Activated CD4-positive, alpha-beta memory T cell treated with anti-CD3 and anti-CD28 coated beads, Interleukin-2, amount 10 ng/mL, durations not matched to agents 7 days and 5 days (primary cell): ENCODE results near the gene KMT2A. TPM values are rescaled to one million over a fixed set of nuclear protein-coding genes. Genes with fewer than 3 reads are reported as not detected.
"Not testable (repeated sequence)": the region's sequence is repeated elsewhere in the genome, so short reads cannot be mapped to it uniquely, and the experiment has no call there.

Experiments
- CTCF ChIA-PET: fragments of 350-600 bp; sonication (Branson Sonifier 250); formaldehyde crosslinking; loops from one replicate; lab custom pipeline; 2021; ENCODE audit warnings: antibody characterized with exemption, inconsistent platforms; lab: Charles Lee
- POLR2A ChIA-PET: fragments of 350-600 bp; sonication (Branson Sonifier 250); formaldehyde crosslinking; loops from one replicate; lab custom pipeline; 2021; ENCODE audit warnings: antibody characterized with exemption; lab: Charles Lee
- DNase-seq: peaks from one replicate; pipeline ENCODE4 v3.0.0-alpha.2; 2020
- H3K27ac Mint-ChIP-seq: one replicate; pipeline ENCODE4 v1.8.0; 2021; ENCODE audit warnings: mild to moderate bottlenecking, mixed read lengths
- H3K27me3 Mint-ChIP-seq: one replicate; pipeline ENCODE4 v1.8.0; 2021; ENCODE audit warnings: mixed read lengths
- H3K36me3 Mint-ChIP-seq: one replicate; pipeline ENCODE4 v1.8.0; 2021; ENCODE audit warnings: low read depth, mixed read lengths
- H3K4me1 Mint-ChIP-seq: one replicate; pipeline ENCODE4 v1.8.0; 2021; ENCODE audit warnings: mixed read lengths
- H3K4me3 Mint-ChIP-seq: one replicate; pipeline ENCODE4 v1.8.0; 2021; ENCODE audit warnings: mild to moderate bottlenecking, mixed read lengths
- H3K9me3 Mint-ChIP-seq: one replicate; pipeline ENCODE4 v1.8.0; 2021; ENCODE audit warnings: mixed read lengths
- total RNA-seq, 2 experiments: library from RNA; stranded (reverse); gene quantifications; one replicate each; pipeline ENCODE4 v1.2.3, GENCODE V29; 2021

The KMT2A gene
- total RNA-seq, result 100 to 1,000 TPM in 1 of 2 experiments, 10 to 100 TPM in 1; 94.6 to 102 TPM

- Mint-ChIP-seq H3K9me3 (no peaks in the 10 kb centered on the region), H3K27me3 (no peaks in the 10 kb centered on the region), H3K36me3 (peaks cover 27% of the 10 kb centered on the region), H3K4me1 (peaks cover 42% of the 10 kb centered on the region), H3K27ac (peak within 1 kb of the TSS; percentile 91), H3K4me3 (peak within 1 kb of the TSS; percentile 93)
- ChIA-PET POLR2A (interaction anchor here (0.7 to 3.2 kb wide), 26 partner anchors 8 to 449 kb away, joined by 3 to 77 read pairs (median 5); partner anchors contain the start of genes ATP5MG, CD3D, DDX6 and IL10RA), CTCF (interaction anchor here (0.8 to 3.4 kb wide), 10 partner anchors 9 to 264 kb away, joined by 3 to 19 read pairs (median 4); partner anchors contain the start of gene ATP5MG)
- peak; percentile 93 for DNase-seq
Observed at GRCh38 chr11:118435893-118436624, at the start of gene KMT2A. Gene KMT2A (plus strand): TSS chr11:118436492. CDS start chr11:118436513, 21 bp downstream.

GRCh38 chr11:118396097-118396501 is 40.2 kb upstream of the KMT2A start:
- H3K27me3 Mint-ChIP-seq, result no peaks in the 10 kb centered on the region
- peak; percentile 31 for DNase-seq
- ChIA-PET POLR2A (no interaction called here), CTCF (interaction anchor here (0.6 to 4.3 kb wide), 2 partner anchors 93 to 209 kb away, joined by 3 to 23 read pairs; no protein-coding TSS in a partner anchor)
- peak overlapping the region; percentile 98 for H3K27ac Mint-ChIP-seq
- no peaks in the 10 kb centered on the region for H3K9me3 Mint-ChIP-seq
- peaks cover 51% of the 10 kb centered on the region for H3K36me3 Mint-ChIP-seq
- peaks cover 65% of the 10 kb centered on the region for H3K4me1 Mint-ChIP-seq
- H3K4me3 Mint-ChIP-seq, result peak overlapping the region; percentile 60

GRCh38 chr11:118397448-118397847 is 38.8 kb upstream of the KMT2A start:
- POLR2A ChIA-PET, result interaction anchor here (1.1 to 6.9 kb wide), 13 partner anchors 11 to 393 kb away, joined by 3 to 77 read pairs (median 6); partner anchors contain the start of genes ARCN1, CD3E, DDX6 and KMT2A
- CTCF ChIA-PET, result interaction anchor here (1.0 to 4.3 kb wide), 4 partner anchors 38 to 199 kb away, joined by 3 to 23 read pairs (median 7); partner anchors contain the start of gene KMT2A

GRCh38 chr11:118398791-118399559 is 37.3 kb upstream of the KMT2A start:
- CTCF ChIA-PET, result interaction anchor here (0.9 to 4.3 kb wide), 9 partner anchors 34 to 227 kb away, joined by 3 to 23 read pairs (median 4); partner anchors contain the start of genes KMT2A and MPZL2
- Mint-ChIP-seq H3K4me3 (peak overlapping the region; percentile 85), H3K36me3 (peaks cover 53% of the 10 kb centered on the region), H3K9me3 (no peaks in the 10 kb centered on the region), H3K4me1 (peaks cover 69% of the 10 kb centered on the region), H3K27me3 (no peaks in the 10 kb centered on the region), H3K27ac (peak overlapping the region; percentile 97)
- POLR2A ChIA-PET, result interaction anchor here (0.6 to 6.9 kb wide), 24 partner anchors 9 to 1167 kb away, joined by 3 to 77 read pairs (median 4); partner anchors contain the start of genes ARCN1, CD3D, CD3E and KMT2A
- peak; percentile 62 for DNase-seq

More at GRCh38 chr11:118397448-118397847, 38.8 kb upstream of the KMT2A start:
- Mint-ChIP-seq H3K4me1 (peaks cover 67% of the 10 kb centered on the region), H3K9me3 (no peaks in the 10 kb centered on the region), H3K4me3 (no peak overlapping the region), H3K36me3 (peaks cover 57% of the 10 kb centered on the region), H3K27me3 (no peaks in the 10 kb centered on the region), H3K27ac (peak overlapping the region; percentile 98)
- DNase-seq, result no peak

DNA sequence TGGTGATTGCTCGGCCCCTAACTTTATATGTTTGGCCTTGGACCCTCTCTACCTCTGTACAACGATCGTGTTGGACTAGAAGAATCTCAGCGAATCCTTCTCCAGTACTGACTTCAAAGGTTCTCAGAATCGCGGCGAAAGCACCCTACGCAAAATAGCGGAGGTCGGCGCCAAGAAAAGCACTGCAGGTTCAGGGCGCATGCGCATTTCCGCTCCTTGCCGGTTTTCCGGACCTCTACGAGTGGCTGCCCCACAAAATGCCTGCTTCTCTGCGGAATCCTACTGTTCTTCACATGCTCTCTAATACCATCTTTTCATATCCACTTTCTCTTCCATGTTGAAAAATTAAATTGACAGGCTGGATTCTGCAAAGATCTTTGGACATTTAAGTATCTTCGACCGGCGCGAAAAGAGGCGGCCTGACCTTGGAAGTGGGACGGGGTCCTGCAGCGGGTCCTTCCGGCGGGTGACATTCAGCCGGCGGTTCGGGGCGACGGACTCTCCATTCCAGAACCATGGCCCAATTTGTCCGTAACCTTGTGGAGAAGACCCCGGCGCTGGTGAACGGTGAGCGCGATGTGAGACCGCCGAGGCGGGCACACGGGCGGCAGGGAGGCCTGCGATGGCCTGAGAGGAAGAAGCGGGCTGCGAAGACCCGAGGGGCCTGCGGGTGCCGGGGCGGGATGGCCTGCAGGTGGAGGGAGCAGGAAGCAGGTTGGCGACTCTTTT is 35.0 kb upstream of the KMT2A start, which contains the start of gene ATP5MG:
ATP5MG (plus strand) TSS at position 456 of the 729 bp plus-strand sequence; CDS start at position 516, 60 bp downstream.
- Mint-ChIP-seq H3K27me3 (no peaks in the 10 kb centered on the region), H3K4me1 (peaks cover 74% of the 10 kb centered on the region), H3K27ac (peak within 1 kb of the TSS; percentile 97), H3K36me3 (peaks cover 59% of the 10 kb centered on the region), H3K9me3 (no peaks in the 10 kb centered on the region), H3K4me3 (peak within 1 kb of the TSS; percentile 85)
- peak; percentile 92 for DNase-seq
- ChIA-PET POLR2A (interaction anchor here (0.7 to 6.9 kb wide), 18 partner anchors 9 to 185 kb away, joined by 3 to 77 read pairs (median 4); partner anchors contain the start of genes ARCN1, CD3E, KMT2A and MPZL3), CTCF (interaction anchor here (0.7 to 2.7 kb wide), 8 partner anchors 29 to 230 kb away, joined by 3 to 19 read pairs (median 4); partner anchors contain the start of gene KMT2A)

DNA sequence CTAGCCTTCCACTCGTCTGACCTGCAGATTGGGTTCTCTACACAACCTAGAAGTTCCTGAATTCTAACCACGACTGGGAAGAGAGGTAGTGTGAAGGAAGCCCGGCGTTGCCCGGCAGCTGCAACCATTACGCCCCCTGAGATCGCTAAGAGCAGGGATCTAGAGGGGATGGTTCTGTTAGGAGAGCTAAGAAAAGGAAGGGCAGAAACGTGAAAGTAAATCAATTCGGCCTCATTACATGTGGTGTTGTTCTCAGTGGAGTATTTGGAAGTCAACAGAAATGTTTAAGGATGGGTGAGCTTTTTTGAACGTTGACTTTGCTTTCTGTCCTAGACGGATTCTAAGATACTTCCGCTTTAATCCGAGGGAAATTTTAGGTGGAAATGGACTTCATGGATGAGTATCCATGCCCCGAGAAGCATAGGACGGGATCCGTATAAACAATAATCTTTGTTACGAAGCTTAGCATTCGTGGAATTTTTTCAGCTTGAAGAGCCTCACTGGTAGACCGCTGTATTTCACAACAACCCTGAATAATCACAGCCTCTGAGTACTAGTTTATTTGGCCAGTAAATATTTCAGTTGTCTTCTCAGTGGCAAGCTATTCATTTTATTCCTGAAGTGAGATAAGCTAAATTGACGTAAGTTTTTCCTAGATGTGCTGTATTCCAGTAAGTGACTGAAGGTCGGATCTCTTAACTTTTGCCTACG is 34.3 kb upstream of the KMT2A start:
- H3K27ac Mint-ChIP-seq, result peak overlapping the region; percentile 97
- no peak for DNase-seq
- no peaks in the 10 kb centered on the region for H3K27me3 Mint-ChIP-seq
- peaks cover 75% of the 10 kb centered on the region for H3K4me1 Mint-ChIP-seq
- ChIA-PET CTCF (interaction anchor here (0.7 to 2.7 kb wide), 13 partner anchors 10 to 260 kb away, joined by 3 to 19 read pairs (median 4); partner anchors contain the start of gene KMT2A), POLR2A (interaction anchor here (0.7 to 6.9 kb wide), 17 partner anchors 10 to 186 kb away, joined by 3 to 77 read pairs (median 4); partner anchors contain the start of genes ARCN1, CD3E, KMT2A and MPZL3)
- H3K9me3 Mint-ChIP-seq, result no peaks in the 10 kb centered on the region
- H3K36me3 Mint-ChIP-seq, result peaks cover 60% of the 10 kb centered on the region
- H3K4me3 Mint-ChIP-seq, result peak overlapping the region; percentile 85

GRCh38 chr11:118402594-118402993 is 33.7 kb upstream of the KMT2A start:
- Mint-ChIP-seq H3K4me3 (peak overlapping the region; percentile 85), H3K4me1 (peaks cover 70% of the 10 kb centered on the region), H3K27ac (peak overlapping the region; percentile 45), H3K36me3 (peaks cover 62% of the 10 kb centered on the region)
- ChIA-PET CTCF (interaction anchor here (0.7 to 2.7 kb wide), 12 partner anchors 11 to 260 kb away, joined by 3 to 19 read pairs (median 4); partner anchors contain the start of gene KMT2A), POLR2A (interaction anchor here (0.9 to 6.9 kb wide), 14 partner anchors 10 to 170 kb away, joined by 3 to 77 read pairs (median 4); partner anchors contain the start of genes ARCN1, CD3E, KMT2A and MPZL3)
- H3K9me3 Mint-ChIP-seq, H3K27me3 Mint-ChIP-seq, DNase-seq: not testable (repeated sequence)

DNA sequence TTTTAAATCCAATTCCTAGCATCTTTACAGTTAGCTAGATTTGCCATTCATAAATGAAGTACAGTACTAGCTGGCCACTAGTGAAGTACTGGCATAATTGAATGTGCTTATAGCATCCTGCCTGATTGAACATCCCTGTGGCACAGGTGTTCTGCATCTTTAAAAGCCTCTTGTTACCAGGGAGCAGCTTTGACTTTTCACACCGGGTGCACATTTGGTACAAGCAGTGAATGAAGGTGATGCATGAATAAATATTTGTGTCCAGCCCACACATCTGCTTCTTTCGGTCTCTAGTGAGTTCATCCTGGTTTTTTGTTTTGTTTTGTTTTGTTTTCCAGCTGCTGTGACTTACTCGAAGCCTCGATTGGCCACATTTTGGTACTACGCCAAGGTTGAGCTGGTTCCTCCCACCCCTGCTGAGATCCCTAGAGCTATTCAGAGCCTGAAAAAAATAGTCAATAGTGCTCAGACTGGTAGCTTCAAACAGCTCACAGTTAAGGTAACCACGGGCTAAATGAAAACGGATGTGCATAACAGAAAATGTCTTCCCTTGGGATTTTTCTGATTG is 29.6 kb upstream of the KMT2A start:
- POLR2A ChIA-PET, result no interaction called here
- H3K36me3 Mint-ChIP-seq, result peaks cover 64% of the 10 kb centered on the region
- H3K4me1 Mint-ChIP-seq, result peaks cover 43% of the 10 kb centered on the region
- DNase-seq, result no peak
- H3K27ac Mint-ChIP-seq, result no peak overlapping the region
- no peak overlapping the region for H3K4me3 Mint-ChIP-seq
- CTCF ChIA-PET, result interaction anchor here (0.6 to 1.0 kb wide), 3 partner anchors 24 to 583 kb away, joined by 3 read pairs; no protein-coding TSS in a partner anchor
- H3K27me3 Mint-ChIP-seq, result no peaks in the 10 kb centered on the region
- H3K9me3 Mint-ChIP-seq, result no peaks in the 10 kb centered on the region

DNA sequence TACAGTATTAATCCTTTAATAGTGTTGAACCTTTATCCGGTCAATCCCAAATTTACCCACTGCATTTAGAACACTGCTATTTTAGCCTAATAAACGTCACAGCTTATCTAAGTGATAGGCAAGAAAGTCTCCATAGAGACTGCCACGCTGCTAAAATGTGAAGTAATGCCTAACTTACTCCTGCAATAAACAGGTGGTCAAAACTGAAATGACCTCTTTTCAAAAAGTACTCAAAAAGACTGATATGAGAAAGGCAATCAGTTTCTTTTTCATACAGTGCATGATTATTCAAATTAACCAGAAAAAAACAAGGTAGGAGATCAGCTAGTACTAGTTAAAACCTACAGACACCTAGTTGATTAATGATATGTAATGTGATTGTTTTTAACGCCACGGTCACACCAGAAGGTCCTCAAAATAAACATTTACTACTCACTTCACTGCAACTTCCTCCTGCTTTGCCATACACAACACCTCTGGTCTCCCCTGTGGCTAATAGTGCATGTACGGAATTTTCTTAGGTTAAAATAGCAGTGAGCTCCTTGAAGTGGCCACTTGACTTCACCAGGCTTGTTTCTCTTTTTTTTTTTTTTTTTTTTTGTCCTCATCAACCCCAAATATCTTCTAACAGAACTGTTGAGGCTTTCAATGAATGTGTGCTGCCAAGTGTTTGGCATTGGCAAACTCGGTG is 26.1 kb upstream of the KMT2A start:
- H3K27me3 Mint-ChIP-seq, result no peaks in the 10 kb centered on the region
- no peak overlapping the region for H3K4me3 Mint-ChIP-seq
- no peaks in the 10 kb centered on the region for H3K9me3 Mint-ChIP-seq
- H3K27ac Mint-ChIP-seq, result no peak overlapping the region
- POLR2A ChIA-PET, result no interaction called here
- no peak for DNase-seq
- peaks cover 18% of the 10 kb centered on the region for H3K4me1 Mint-ChIP-seq
- CTCF ChIA-PET, result interaction anchor here (0.6 to 0.9 kb wide), 2 partner anchors 96 to 260 kb away, joined by 3 read pairs; no protein-coding TSS in a partner anchor
- H3K36me3 Mint-ChIP-seq, result peaks cover 49% of the 10 kb centered on the region

GRCh38 chr11:118411530-118411929 is 24.8 kb upstream of the KMT2A start:
- no peak for DNase-seq
- no peak overlapping the region for H3K27ac Mint-ChIP-seq
- H3K4me3 Mint-ChIP-seq, result no peak overlapping the region
- no peaks in the 10 kb centered on the region for H3K27me3 Mint-ChIP-seq
- no peaks in the 10 kb centered on the region for H3K9me3 Mint-ChIP-seq
- peaks cover 9% of the 10 kb centered on the region for H3K4me1 Mint-ChIP-seq
- CTCF ChIA-PET, result interaction anchor here (0.5 to 0.9 kb wide), 2 partner anchors 77 to 201 kb away, joined by 4 read pairs; no protein-coding TSS in a partner anchor
- POLR2A ChIA-PET, result no interaction called here
- H3K36me3 Mint-ChIP-seq, result peaks cover 41% of the 10 kb centered on the region
